Measurements from ENCODE around the gene MKI67. TPM values are rescaled to one million over a fixed set of nuclear protein-coding genes. Genes with fewer than 3 reads are reported as not detected.
"Not testable (repeated sequence)": the region's sequence is repeated elsewhere in the genome, so short reads cannot be mapped to it uniquely, and the experiment has no call there.

The MKI67 gene
- total RNA-seq, 2 donors from 2014 or later, result 217 to 249 TPM

- H3K4me3 Mint-ChIP-seq; H3K9me3 Mint-ChIP-seq; H3K27me3 Mint-ChIP-seq (ENCODE audit: low read depth); ATAC-seq (replicated peaks in 1 of 2); H3K4me1 Mint-ChIP-seq (ENCODE audit: low read depth); DNase-seq; H3K36me3 Mint-ChIP-seq (ENCODE audit: insufficient read depth in 2 of 2); H3K27ac Mint-ChIP-seq: not testable (repeated sequence)
Observed at GRCh38 chr10:128138429-128138828, 12.2 kb upstream of the MKI67 start.

GRCh38 chr10:128137877-128138276, 11.7 kb upstream of the MKI67 start:
- Mint-ChIP-seq H3K27me3 (ENCODE audit: low read depth) (no peaks in the 10 kb centered on the region), H3K4me3 (no peak overlapping the region), H3K4me1 (ENCODE audit: low read depth) (no peaks in the 10 kb centered on the region), H3K27ac (peak overlapping the region; percentile 28), H3K36me3 (ENCODE audit: insufficient read depth in 2 of 2) (no peaks in the 10 kb centered on the region), H3K9me3 (no peaks in the 10 kb centered on the region)
- ATAC-seq (replicated peaks in 1 of 2) (no peak), DNase-seq (no peak)

DNA sequence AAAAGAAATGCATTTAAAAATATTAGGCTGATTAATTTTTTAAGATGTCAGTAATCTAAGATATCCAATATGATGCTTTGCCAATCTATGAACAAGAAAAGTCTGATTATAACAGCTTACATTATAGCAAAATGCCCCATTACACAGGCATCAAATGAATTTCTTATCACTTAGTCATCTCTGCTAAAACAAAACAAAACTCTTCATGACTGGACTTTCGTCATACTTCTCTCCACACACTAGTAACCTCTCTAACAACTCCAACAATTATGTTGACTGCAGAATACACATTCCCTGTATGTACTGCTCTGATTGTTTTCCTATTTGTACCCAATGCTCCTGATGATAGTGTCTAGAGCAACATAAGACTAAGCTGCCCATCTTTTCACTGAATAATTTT, 3.8 kb upstream of the MKI67 start:
- Mint-ChIP-seq H3K36me3 (ENCODE audit: insufficient read depth in 2 of 2) (peaks cover 2 to 5% of the 10 kb centered on the region in 2 donors), H3K27ac (no peak overlapping the region), H3K4me3 (no peak overlapping the region)

DNA sequence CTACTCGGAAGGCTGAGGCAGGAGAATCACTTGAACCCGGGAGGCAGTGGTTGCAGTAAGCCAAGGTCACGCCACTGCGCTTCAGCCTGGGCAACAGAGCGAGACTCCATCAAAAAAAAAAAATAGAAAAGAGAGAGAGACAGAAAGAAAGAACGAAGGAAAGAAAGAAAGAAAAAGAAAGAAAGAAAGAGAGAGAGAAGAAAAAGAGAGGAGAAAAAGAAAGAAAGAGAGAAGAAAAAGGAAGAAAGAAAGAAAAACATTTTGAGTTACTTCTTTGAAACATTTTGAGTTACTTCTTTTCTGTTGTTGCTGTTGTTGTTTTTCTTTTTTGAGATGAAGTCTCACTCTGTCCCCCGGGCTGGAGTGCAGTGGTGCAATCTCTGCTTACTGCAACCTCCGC, 2.4 kb upstream of the MKI67 start:
- Mint-ChIP-seq H3K4me1 (ENCODE audit: low read depth) (peaks cover 36% of the 10 kb centered on the region), H3K9me3 (no peaks in the 10 kb centered on the region), H3K36me3 (ENCODE audit: insufficient read depth in 2 of 2) (peaks cover 9 to 18% of the 10 kb centered on the region in 2 donors), H3K27ac (no peak overlapping the region), H3K4me3 (no peak overlapping the region), H3K27me3 (ENCODE audit: low read depth) (peaks cover 5% of the 10 kb centered on the region)
- no peak for DNase-seq
- no peak for ATAC-seq (replicated peaks in 1 of 2)

More for the DNA sequence above, 3.8 kb upstream of the MKI67 start:
- peaks cover 5% of the 10 kb centered on the region for H3K27me3 Mint-ChIP-seq (ENCODE audit: low read depth)
- DNase-seq (no peak), ATAC-seq (replicated peaks in 1 of 2) (no peak)
- peaks cover 23% of the 10 kb centered on the region for H3K4me1 Mint-ChIP-seq (ENCODE audit: low read depth)
- no peaks in the 10 kb centered on the region for H3K9me3 Mint-ChIP-seq

GRCh38 chr10:128125416-128125943, 743 bp downstream of the MKI67 start:
- H3K4me1 Mint-ChIP-seq (ENCODE audit: low read depth), result peaks cover 47% of the 10 kb centered on the region
- peak overlapping the region; percentile 96 to 98 for H3K4me3 Mint-ChIP-seq
- no peak for ATAC-seq (replicated peaks in 1 of 2)
- DNase-seq, result peak; percentile 22 to 26
- peaks cover 21 to 40% of the 10 kb centered on the region in 2 donors for H3K36me3 Mint-ChIP-seq (ENCODE audit: insufficient read depth in 2 of 2)
- H3K9me3 Mint-ChIP-seq, result no peaks in the 10 kb centered on the region
- H3K27me3 Mint-ChIP-seq (ENCODE audit: low read depth), result peaks cover 5% of the 10 kb centered on the region
- H3K27ac Mint-ChIP-seq, result peak overlapping the region; percentile 98

DNA sequence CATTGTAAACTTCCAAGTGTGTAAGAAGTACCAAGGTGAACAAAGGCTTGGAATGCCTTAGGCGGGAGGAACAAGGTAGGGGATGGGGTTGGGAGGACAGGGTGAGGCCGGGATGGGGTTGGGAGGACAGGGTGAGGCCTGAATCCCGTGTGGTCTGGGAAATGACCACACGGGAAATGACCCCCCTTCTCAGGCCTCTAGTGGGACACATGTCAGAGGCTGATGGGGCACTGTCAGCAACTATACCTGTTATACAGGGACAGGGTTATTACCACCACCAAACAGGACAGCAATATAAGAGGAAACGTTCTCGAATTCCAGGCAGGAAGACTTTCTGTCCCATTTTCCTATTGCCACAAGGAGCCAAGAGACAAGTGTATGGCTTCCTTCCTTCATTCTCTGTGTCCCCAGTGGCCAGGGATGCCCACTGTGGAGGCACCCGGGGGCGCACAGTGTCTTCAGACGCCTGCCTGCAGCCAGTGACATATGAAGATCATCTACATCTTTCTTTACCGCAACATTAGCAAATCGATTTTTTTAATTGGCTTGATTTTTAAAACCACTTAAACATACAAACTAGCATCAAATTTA, 1.3 kb downstream of the MKI67 start:
- peaks cover 5% of the 10 kb centered on the region for H3K27me3 Mint-ChIP-seq (ENCODE audit: low read depth)
- H3K27ac Mint-ChIP-seq, result peak overlapping the region; percentile 98
- no peak for ATAC-seq (replicated peaks in 1 of 2)
- peak overlapping the region; percentile 96 to 98 for H3K4me3 Mint-ChIP-seq
- H3K4me1 Mint-ChIP-seq (ENCODE audit: low read depth), result peaks cover 49% of the 10 kb centered on the region
- H3K9me3 Mint-ChIP-seq, result no peaks in the 10 kb centered on the region
- DNase-seq, result no peak
- peaks cover 21 to 46% of the 10 kb centered on the region in 2 donors for H3K36me3 Mint-ChIP-seq (ENCODE audit: insufficient read depth in 2 of 2)

DNA sequence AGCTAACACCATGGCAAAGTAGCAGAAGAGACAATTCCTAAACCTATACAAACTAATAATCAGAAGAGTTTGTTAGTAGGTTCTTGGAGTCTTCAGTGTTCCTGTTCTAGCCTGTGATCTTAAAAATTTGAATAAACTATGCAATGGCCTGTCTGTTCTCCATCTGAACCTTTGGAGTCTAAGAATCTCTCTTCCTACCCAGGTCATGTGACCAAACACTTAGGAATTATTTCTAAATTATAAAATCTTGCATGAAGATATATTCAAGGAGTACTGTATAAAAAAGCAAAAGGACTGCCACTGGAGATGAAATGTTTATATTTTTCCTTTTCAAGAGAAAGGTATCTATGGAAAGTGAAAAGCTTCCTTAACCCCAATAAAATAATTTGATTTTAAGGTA, 2.4 kb downstream of the MKI67 start:
- Mint-ChIP-seq H3K9me3 (no peaks in the 10 kb centered on the region), H3K36me3 (ENCODE audit: insufficient read depth in 2 of 2) (peaks cover 23 to 54% of the 10 kb centered on the region in 2 donors), H3K27me3 (ENCODE audit: low read depth) (peaks cover 5% of the 10 kb centered on the region), H3K4me3 (peak overlapping the region; percentile 96 to 98), H3K4me1 (ENCODE audit: low read depth) (peaks cover 49% of the 10 kb centered on the region), H3K27ac (peak overlapping the region; percentile 68)
- ATAC-seq (replicated peaks in 1 of 2) (no peak), DNase-seq (no peak)

- Mint-ChIP-seq H3K9me3 (no peaks in the 10 kb centered on the region), H3K36me3 (ENCODE audit: insufficient read depth in 2 of 2) (peaks cover 26 to 59% of the 10 kb centered on the region in 2 donors), H3K27me3 (ENCODE audit: low read depth) (peaks cover 5% of the 10 kb centered on the region), H3K27ac (peak overlapping the region; percentile 33), H3K4me1 (ENCODE audit: low read depth) (peaks cover 49% of the 10 kb centered on the region), H3K4me3 (peak overlapping the region; percentile 62 to 96)
- DNase-seq, result no peak
- no peak for ATAC-seq (replicated peaks in 1 of 2)
Observed at GRCh38 chr10:128122931-128123330, 3.3 kb downstream of the MKI67 start.

- no peak for ATAC-seq (replicated peaks in 1 of 2)
- no peak overlapping the region for H3K4me3 Mint-ChIP-seq
- no peaks in the 10 kb centered on the region for H3K9me3 Mint-ChIP-seq
- H3K27me3 Mint-ChIP-seq (ENCODE audit: low read depth), result no peaks in the 10 kb centered on the region
- peaks cover 40% of the 10 kb centered on the region for H3K4me1 Mint-ChIP-seq (ENCODE audit: low read depth)
- H3K27ac Mint-ChIP-seq, result no peak overlapping the region
- no peak for DNase-seq
- peaks cover 26 to 63% of the 10 kb centered on the region in 2 donors for H3K36me3 Mint-ChIP-seq (ENCODE audit: insufficient read depth in 2 of 2)
Observed at GRCh38 chr10:128121750-128122412, 4.3 kb downstream of the MKI67 start.

GRCh38 chr10:128116851-128117615, 9.2 kb downstream of the MKI67 start:
- no peaks in the 10 kb centered on the region for H3K9me3 Mint-ChIP-seq

GRCh38 chr10:128116187-128116586, 10.0 kb downstream of the MKI67 start:
- ATAC-seq (replicated peaks in 1 of 2) (no peak), DNase-seq (no peak)
- Mint-ChIP-seq H3K9me3 (no peaks in the 10 kb centered on the region), H3K36me3 (ENCODE audit: insufficient read depth in 2 of 2) (peaks cover 23 to 68% of the 10 kb centered on the region in 2 donors), H3K27me3 (ENCODE audit: low read depth) (no peaks in the 10 kb centered on the region), H3K4me1 (ENCODE audit: low read depth) (peaks cover 14% of the 10 kb centered on the region), H3K27ac (no peak overlapping the region), H3K4me3 (no peak overlapping the region)

More at GRCh38 chr10:128116851-128117615, 9.2 kb downstream of the MKI67 start:
- Mint-ChIP-seq H3K36me3 (ENCODE audit: insufficient read depth in 2 of 2) (peaks cover 26 to 66% of the 10 kb centered on the region in 2 donors), H3K27ac (no peak overlapping the region), H3K4me3 (no peak overlapping the region), H3K27me3 (ENCODE audit: low read depth) (no peaks in the 10 kb centered on the region), H3K4me1 (ENCODE audit: low read depth) (peaks cover 14% of the 10 kb centered on the region)
- ATAC-seq (replicated peaks in 1 of 2) (no peak), DNase-seq (no peak)

GRCh38 chr10:128115356-128115755, 10.9 kb downstream of the MKI67 start:
- Mint-ChIP-seq H3K9me3 (no peaks in the 10 kb centered on the region), H3K4me1 (ENCODE audit: low read depth) (peaks cover 6% of the 10 kb centered on the region), H3K27me3 (ENCODE audit: low read depth) (no peaks in the 10 kb centered on the region), H3K36me3 (ENCODE audit: insufficient read depth in 2 of 2) (peaks cover 21 to 67% of the 10 kb centered on the region in 2 donors), H3K27ac (no peak overlapping the region), H3K4me3 (no peak overlapping the region)
- ATAC-seq (replicated peaks in 1 of 2) (no peak), DNase-seq (no peak)

DNA sequence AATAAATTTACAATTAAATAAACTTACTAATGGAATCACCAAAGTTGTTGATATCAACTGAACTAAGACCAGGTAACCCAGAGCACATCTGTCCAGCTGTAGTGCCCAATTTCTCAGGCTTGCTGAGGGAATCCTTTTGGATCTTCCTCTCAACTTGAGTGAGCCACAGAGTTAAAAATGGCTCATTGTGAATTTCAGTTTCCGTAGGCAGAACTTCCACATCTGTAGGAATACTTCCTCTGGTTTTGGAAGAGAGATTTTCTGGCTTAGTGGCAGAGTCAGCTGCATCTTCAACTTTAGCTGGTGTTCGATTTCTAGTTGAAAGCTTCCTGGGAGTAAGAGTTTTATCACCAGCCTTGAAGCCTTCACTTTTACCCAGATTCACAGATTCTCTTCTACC, 11.3 kb downstream of the MKI67 start:
- Mint-ChIP-seq H3K4me3 (no peak overlapping the region), H3K27me3 (ENCODE audit: low read depth) (no peaks in the 10 kb centered on the region), H3K9me3 (no peaks in the 10 kb centered on the region), H3K36me3 (ENCODE audit: insufficient read depth in 2 of 2) (peaks cover 21 to 67% of the 10 kb centered on the region in 2 donors), H3K27ac (no peak overlapping the region), H3K4me1 (ENCODE audit: low read depth) (peaks cover 5% of the 10 kb centered on the region)
- DNase-seq (no peak), ATAC-seq (replicated peaks in 1 of 2) (no peak)

All from activated T-cell treated with anti-CD3 and anti-CD28 coated beads, Interleukin-2, amount 50 U/mL, for 72 hours (primary cell).